GM18867 (cell line): Measurements from ENCODE around the gene UNC93B1.
"Not testable (repeated sequence)": the region's sequence is repeated elsewhere in the genome, so short reads cannot be mapped to it uniquely, and the experiment has no call there.

Experiments used
- ATAC-seq: cut with Tn5 transposase; IDR thresholded peaks from one replicate; pipeline ENCODE4 v1.9.1; 2021; ENCODE audit warnings: mild to moderate bottlenecking, moderate library complexity; ENCODE audit not compliant: unreplicated experiment

Gene UNC93B1

DNA sequence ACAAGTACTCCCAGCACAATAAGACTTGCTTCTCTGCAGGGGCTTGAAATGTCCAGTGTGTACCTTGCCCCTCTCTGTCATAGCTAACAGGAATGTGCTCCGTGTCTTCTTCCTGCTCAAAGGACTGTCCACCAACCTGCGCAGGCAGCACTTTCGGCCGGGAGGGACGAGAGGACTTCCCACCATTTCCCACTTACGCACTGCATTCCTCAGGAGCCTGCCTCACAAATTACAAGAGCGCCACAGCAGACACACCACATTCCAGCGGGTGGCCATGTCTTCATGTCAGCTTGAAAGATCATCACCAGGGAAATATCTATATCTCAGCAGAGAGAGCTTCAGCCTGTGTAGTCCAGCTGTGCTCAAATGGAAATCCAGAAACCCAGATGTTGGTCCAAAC lies 53.2 kb downstream of the UNC93B1 start:
- ATAC-seq = not testable (repeated sequence)

DNA sequence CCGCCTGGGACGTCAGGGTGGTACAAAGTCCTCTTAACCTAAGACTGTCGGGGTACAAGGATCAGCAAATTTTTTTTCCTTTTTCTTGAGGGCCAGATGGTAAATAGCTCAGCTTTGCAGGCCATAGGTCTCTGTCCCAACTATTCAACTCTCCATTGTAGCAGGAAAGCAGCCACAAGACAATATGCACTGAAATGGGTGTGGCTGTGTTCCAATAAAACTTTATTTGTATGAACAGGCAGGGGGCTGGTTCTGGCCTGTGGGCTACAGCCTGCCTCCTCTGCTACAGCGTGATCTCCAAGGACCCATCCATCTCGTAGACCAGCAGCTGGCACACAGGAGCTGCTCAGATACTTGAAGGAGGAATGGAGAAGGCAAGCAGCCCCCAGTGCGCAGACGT lies 56.1 kb downstream of the UNC93B1 start:
- not testable (repeated sequence) for ATAC-seq

DNA sequence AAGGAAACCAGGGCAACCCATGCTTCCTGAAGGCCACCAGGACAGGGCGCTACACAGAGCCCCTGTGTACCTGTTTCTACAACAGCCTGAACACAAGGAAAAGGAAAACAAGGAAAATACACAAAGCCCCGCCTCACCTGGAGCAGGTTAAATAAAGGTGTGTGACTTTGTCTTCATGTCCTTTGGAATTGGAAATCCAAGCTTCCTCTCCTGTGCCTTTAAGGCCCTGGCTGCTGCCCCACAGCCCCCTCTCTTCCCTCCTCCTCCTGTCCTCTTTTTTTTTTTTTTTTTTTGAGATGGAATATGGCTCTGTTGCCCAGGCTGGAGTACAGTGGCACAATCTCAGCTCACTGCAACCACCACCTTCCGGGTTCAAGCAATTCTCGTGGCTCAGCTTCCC lies 57.5 kb downstream of the UNC93B1 start:
- not testable (repeated sequence) for ATAC-seq

DNA sequence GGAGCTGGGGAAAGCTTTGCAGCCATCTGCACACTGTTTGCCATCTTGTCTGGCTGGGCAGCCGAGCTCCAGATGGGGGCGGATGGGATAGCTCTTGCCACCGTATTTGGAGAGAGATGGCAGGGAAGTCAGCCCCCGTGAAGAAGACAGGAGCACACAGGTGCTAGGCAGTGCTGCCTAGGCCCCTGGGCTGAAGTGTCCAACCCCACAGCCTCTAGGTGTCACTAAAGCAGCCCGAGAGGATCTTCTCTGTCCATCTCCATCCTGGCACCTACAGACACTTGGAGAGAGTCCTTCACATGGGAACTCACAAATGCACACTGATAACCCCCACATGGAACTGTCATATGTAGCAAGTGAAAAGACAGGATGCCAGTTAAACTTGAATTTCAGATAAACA lies 60.5 kb downstream of the UNC93B1 start:
- ATAC-seq = not testable (repeated sequence)
